ENCODE results near the gene NFATC2IP. TPM values are rescaled to one million over a fixed set of nuclear protein-coding genes. Genes with fewer than 3 reads are reported as not detected.

Gene NFATC2IP
- total RNA-seq, 1 experiment from 2014 or later = 63.5 TPM

DNA sequence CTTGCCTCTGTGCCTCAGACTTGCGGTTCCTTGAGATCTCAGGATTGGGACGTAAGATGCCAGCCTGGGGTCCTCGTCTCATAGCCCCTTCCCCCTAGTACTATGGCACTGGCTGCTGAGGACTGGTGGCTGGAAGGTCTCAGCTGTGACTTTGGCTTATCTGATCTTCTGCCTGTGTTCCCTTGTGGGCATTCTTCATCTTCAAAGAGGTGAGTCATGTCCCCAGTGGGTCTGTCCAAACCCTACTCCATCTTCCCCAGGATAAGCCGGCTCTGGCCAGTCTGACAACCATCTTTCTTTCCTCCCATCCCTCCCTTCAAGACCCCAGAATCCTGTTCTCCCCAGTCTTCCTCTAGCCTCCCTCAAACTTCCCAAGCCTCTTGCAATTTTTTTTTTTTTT, 15.4 kb upstream of the NFATC2IP start:
- intact Hi-C loops (cut with micrococcal nuclease; ENCODE audit: unreplicated experiment) = no loop called here

DNA sequence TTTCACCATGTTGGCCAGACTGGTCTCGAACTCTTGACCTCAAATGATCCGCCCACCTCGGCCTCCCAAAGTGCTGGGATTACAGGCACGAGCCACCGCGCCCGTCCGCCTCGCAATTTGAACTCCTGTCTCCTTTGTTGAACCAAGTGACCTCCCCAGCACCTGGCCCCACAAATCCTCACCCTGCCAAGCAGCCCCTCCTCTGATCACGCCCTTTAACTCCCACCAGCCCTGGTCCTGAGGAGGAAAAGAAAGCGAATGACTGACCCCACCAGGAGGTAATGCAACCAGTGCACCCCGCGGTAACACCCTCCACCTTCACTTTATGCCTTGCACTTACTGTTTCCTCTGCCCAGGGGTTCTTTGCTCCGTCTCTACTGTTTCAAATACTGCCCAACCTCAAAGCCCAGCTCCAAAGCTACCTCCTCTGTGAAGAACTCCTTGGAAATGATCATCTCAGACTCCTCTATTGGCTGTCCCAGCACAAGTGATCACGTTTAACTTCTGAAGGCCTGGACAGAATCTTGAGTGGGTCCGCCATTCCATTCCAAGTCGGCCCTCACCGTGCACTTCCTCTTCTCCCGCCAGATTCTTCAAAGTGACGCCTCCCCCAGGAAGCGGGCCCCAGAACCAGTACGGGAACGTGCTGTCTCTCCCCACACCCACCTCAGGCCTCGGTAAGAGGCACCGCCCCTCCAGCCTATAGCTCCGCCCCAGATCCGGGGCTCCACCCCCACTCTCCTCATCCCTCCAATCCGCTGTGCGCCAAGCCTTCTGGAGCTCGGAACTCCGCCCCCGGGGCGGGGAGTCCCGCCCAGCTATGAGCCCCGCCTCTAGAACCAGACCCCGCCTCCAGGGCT, 14.6 kb upstream of the NFATC2IP start:
- no peak for TF ChIP-seq EZH2 (IDR thresholded peaks at IDR 0.05; ENCODE audit: borderline replicate concordance, low read depth, low read length, poor library complexity, severe bottlenecking)
- TF ChIP-seq, protein P1, sequence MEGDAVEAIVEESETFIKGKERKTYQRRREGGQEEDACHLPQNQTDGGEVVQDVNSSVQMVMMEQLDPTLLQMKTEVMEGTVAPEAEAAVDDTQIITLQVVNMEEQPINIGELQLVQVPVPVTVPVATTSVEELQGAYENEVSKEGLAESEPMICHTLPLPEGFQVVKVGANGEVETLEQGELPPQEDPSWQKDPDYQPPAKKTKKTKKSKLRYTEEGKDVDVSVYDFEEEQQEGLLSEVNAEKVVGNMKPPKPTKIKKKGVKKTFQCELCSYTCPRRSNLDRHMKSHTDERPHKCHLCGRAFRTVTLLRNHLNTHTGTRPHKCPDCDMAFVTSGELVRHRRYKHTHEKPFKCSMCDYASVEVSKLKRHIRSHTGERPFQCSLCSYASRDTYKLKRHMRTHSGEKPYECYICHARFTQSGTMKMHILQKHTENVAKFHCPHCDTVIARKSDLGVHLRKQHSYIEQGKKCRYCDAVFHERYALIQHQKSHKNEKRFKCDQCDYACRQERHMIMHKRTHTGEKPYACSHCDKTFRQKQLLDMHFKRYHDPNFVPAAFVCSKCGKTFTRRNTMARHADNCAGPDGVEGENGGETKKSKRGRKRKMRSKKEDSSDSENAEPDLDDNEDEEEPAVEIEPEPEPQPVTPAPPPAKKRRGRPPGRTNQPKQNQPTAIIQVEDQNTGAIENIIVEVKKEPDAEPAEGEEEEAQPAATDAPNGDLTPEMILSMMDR (conservative IDR thresholded peaks at IDR 0.05; ENCODE audit: low read depth, low read length) = no peak
- no peaks in the 10 kb centered on the region for H3K36me3 ChIP-seq (ENCODE audit: insufficient read depth, low read length, poor library complexity, severe bottlenecking)
- no peaks in the 10 kb centered on the region for H3K27me3 ChIP-seq (replicated peaks; ENCODE audit: insufficient read depth, low read depth, low read length, poor library complexity)
- H3K4me1 ChIP-seq (ENCODE audit: insufficient read depth, low read length, poor library complexity, severe bottlenecking) = peaks cover 5% of the 10 kb centered on the region
- H3K27ac ChIP-seq (ENCODE audit: low read depth, low read length, poor library complexity, severe bottlenecking) = no peak overlapping the region
- no peaks in the 10 kb centered on the region for H3K9me3 ChIP-seq (ENCODE audit: low read depth, low read length, poor library complexity, severe bottlenecking)
- POLR2A ChIA-PET (ENCODE audit: low non-redundant PET) = no interaction called here
- peak; percentile 87 for DNase-seq (ENCODE audit: low spot score)
- peak overlapping the region; percentile 22 for H3K4me3 ChIP-seq (ENCODE audit: low read depth, low read length, poor library complexity, severe bottlenecking)
- CTCF ChIA-PET = interaction anchor here (1.0 kb wide), 1 partner anchor 9 kb away, joined by 6 read pairs; no protein-coding TSS in a partner anchor
- intact Hi-C loops (cut with micrococcal nuclease; ENCODE audit: unreplicated experiment) = no loop called here
- no TSS peak for BruUV-seq (replicated peaks)

More for the DNA sequence above, 15.4 kb upstream of the NFATC2IP start:
- DNase-seq (ENCODE audit: low spot score) = no peak
- ChIA-PET POLR2A (ENCODE audit: low non-redundant PET) (no interaction called here), CTCF (no interaction called here)
- no TSS peak for BruUV-seq (replicated peaks)
- Histone ChIP-seq H3K4me1 (ENCODE audit: insufficient read depth, low read length, poor library complexity, severe bottlenecking) (peaks cover 12% of the 10 kb centered on the region), H3K27ac (ENCODE audit: low read depth, low read length, poor library complexity, severe bottlenecking) (no peak overlapping the region), H3K9me3 (ENCODE audit: low read depth, low read length, poor library complexity, severe bottlenecking) (no peaks in the 10 kb centered on the region), H3K4me3 (ENCODE audit: low read depth, low read length, poor library complexity, severe bottlenecking) (no peak overlapping the region), H3K36me3 (ENCODE audit: insufficient read depth, low read length, poor library complexity, severe bottlenecking) (no peaks in the 10 kb centered on the region), H3K27me3 (replicated peaks; ENCODE audit: insufficient read depth, low read depth, low read length, poor library complexity) (no peaks in the 10 kb centered on the region)
- TF ChIP-seq EZH2 (IDR thresholded peaks at IDR 0.05; ENCODE audit: borderline replicate concordance, low read depth, low read length, poor library complexity, severe bottlenecking) = no peak
- TF ChIP-seq, protein P1 (conservative IDR thresholded peaks at IDR 0.05; ENCODE audit: low read depth, low read length) = no peak

DNA sequence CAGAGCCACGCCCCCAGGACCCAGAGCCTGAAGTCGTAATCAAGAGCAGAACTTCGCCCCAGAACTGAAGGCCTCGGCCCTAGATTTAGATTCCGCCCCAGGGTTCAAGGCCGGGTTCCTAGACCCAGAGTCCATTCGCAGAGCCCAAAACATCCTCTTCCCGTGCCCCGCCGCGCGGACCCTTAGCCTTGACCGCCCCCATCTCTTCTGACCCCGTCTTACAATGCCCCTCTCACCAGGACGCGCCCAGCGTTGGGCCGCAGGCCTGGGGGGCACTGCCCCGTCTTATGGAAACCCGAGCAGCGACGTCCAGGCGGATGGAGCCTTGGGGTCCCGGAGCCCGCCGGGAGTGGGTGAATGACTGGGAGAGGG, 14.0 kb upstream of the NFATC2IP start:
- no peak overlapping the region for H3K27ac ChIP-seq (ENCODE audit: low read depth, low read length, poor library complexity, severe bottlenecking)
- no peak overlapping the region for H3K4me3 ChIP-seq (ENCODE audit: low read depth, low read length, poor library complexity, severe bottlenecking)
- ChIA-PET POLR2A (ENCODE audit: low non-redundant PET) (no interaction called here), CTCF (interaction anchor here (1.0 kb wide), 1 partner anchor 8 kb away, joined by 6 read pairs; no protein-coding TSS in a partner anchor)
- H3K4me1 ChIP-seq (ENCODE audit: insufficient read depth, low read length, poor library complexity, severe bottlenecking) = peaks cover 5% of the 10 kb centered on the region
- TF ChIP-seq, protein P1 (conservative IDR thresholded peaks at IDR 0.05; ENCODE audit: low read depth, low read length) = no peak
- no peak for TF ChIP-seq EZH2 (IDR thresholded peaks at IDR 0.05; ENCODE audit: borderline replicate concordance, low read depth, low read length, poor library complexity, severe bottlenecking)
- intact Hi-C loops (cut with micrococcal nuclease; ENCODE audit: unreplicated experiment) = no loop called here
- no peak for DNase-seq (ENCODE audit: low spot score)
- no peaks in the 10 kb centered on the region for H3K27me3 ChIP-seq (replicated peaks; ENCODE audit: insufficient read depth, low read depth, low read length, poor library complexity)
- H3K36me3 ChIP-seq (ENCODE audit: insufficient read depth, low read length, poor library complexity, severe bottlenecking) = no peaks in the 10 kb centered on the region
- BruUV-seq (replicated peaks) = no TSS peak
- no peaks in the 10 kb centered on the region for H3K9me3 ChIP-seq (ENCODE audit: low read depth, low read length, poor library complexity, severe bottlenecking)

All from A673 (cell line).